Effector CD8-positive, alpha-beta T cell (primary cell): ENCODE measurements around the gene MCMBP.
"Not testable (repeated sequence)": the region's sequence is repeated elsewhere in the genome, so short reads cannot be mapped to it uniquely, and the experiment has no call there.

ENCODE experiments used
- DNase-seq: peaks from one replicate; lab custom pipeline; 2025; lab: John Stamatoyannopoulos, UW
- total RNA-seq, 4 experiments: gene quantifications; one replicate each; lab custom pipeline; 2026; lab: John Stamatoyannopoulos, UW

Gene MCMBP
- total RNA-seq = 100 to 145 (median 116) reads per million in 4 experiments

GRCh38 chr10:119872610-119872859 is at the start of gene MCMBP:
Gene MCMBP (minus strand): TSS chr10:119872843. CDS start chr10:119872584, 259 bp downstream.
- no peak for DNase-seq

- no peak for DNase-seq
Measured at GRCh38 chr10:119919826-119920225, 47.2 kb upstream of the MCMBP start.

GRCh38 chr10:119919271-119919670 is 46.6 kb upstream of the MCMBP start:
- DNase-seq = no peak

GRCh38 chr10:119917777-119918176 is 45.1 kb upstream of the MCMBP start:
- no peak for DNase-seq

- no peak for DNase-seq
Measured at GRCh38 chr10:119910689-119911088, 38.0 kb upstream of the MCMBP start.

GRCh38 chr10:119908166-119908565 is 35.5 kb upstream of the MCMBP start:
- no peak for DNase-seq

- DNase-seq = not testable (repeated sequence)
Measured at GRCh38 chr10:119907695-119908094, 35.1 kb upstream of the MCMBP start.

- no peak for DNase-seq
Measured at GRCh38 chr10:119903946-119904666, 31.5 kb upstream of the MCMBP start.

- no peak for DNase-seq
Measured at GRCh38 chr10:119898577-119898976, 25.9 kb upstream of the MCMBP start.

GRCh38 chr10:119896937-119897770 is 24.5 kb upstream of the MCMBP start:
- no peak for DNase-seq

GRCh38 chr10:119896061-119896655 is 23.5 kb upstream of the MCMBP start:
- no peak for DNase-seq

- no peak for DNase-seq
Measured at GRCh38 chr10:119893845-119894427, 21.3 kb upstream of the MCMBP start.

GRCh38 chr10:119893074-119893473 is 20.4 kb upstream of the MCMBP start:
- no peak for DNase-seq

GRCh38 chr10:119892188-119893065 is 19.8 kb upstream of the MCMBP start, which contains the start of gene SEC23IP:
Gene SEC23IP (plus strand): TSS chr10:119892730. CDS start chr10:119892783, 53 bp downstream.
- peak; percentile 84 for DNase-seq

GRCh38 chr10:119891849-119892187 is 19.2 kb upstream of the MCMBP start:
- DNase-seq = not testable (repeated sequence)

GRCh38 chr10:119890307-119890706 is 17.7 kb upstream of the MCMBP start:
- DNase-seq = not testable (repeated sequence)

- not testable (repeated sequence) for DNase-seq
Measured at GRCh38 chr10:119889201-119889600, 16.6 kb upstream of the MCMBP start.

GRCh38 chr10:119888715-119889114 is 16.1 kb upstream of the MCMBP start:
- not testable (repeated sequence) for DNase-seq

GRCh38 chr10:119886070-119886469 is 13.4 kb upstream of the MCMBP start:
- not testable (repeated sequence) for DNase-seq

GRCh38 chr10:119883901-119884611 is 11.4 kb upstream of the MCMBP start:
- not testable (repeated sequence) for DNase-seq

GRCh38 chr10:119878524-119878923 is 5.9 kb upstream of the MCMBP start:
- DNase-seq = no peak
